Measurements from ENCODE around the gene SH3BGRL.

Gene SH3BGRL

DNA sequence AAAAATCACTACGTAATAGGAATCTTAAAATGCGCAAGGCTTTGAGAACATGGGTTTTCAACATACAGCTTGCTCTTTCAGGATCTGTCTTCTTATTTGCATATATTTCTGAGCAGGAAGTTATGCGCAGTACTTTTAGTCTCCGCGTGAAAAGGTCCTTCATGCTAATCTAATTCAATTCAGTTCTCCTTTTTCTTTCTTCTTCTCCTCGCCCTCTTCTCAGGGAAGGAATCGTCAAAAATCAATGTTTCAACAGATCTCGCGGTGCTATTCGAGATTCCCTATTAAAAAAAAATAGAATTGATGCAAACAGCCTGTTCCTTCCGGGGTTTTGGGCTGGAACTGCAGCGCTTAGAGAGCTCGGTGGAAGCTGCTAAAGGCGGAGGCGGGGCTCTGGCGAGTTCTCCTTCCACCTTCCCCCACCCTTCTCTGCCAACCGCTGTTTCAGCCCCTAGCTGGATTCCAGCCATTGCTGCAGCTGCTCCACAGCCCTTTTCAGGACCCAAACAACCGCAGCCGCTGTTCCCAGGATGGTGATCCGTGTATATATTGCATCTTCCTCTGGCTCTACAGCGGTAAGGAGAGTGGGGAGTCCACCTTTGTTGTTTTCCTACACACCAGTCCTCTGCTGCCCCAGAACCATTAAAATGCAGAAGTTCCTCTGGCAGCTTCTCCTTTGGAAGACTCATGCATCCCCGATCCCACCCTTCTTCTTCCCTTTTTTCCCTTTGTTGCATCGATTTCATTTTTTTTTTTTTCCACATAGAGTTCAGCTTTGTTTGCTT, at the start of gene SH3BGRL, which contains the start of gene HMGN5:
SH3BGRL (plus strand) TSS at position 432 of the 785 bp plus-strand sequence; CDS start at position 531, 99 bp downstream.
HMGN5 (minus strand) TSS at position 243 of the 785 bp plus-strand sequence. CDS start 80,364 bp downstream, outside the sequence.
- peak; percentile 30 for DNase-seq (ENCODE audit: low read depth, low spot score)

DNA sequence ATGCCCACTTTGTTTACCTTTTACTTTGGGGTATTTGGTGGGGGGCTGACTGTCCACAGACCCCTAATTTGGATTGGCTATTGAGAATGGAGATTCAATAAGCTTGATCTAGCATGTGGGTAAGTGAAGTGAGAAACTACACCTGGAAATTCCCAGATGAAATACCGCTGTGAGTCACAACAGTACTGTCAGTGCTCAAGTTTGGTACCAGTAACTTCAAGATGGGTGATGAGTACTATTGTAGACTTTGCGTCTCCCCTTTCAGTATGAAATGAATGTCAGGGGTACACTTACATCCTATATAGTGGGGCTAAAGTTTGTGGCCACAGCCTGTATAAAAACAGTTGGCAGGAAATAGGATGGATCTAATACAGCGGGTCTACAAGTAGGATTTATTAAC, 33.5 kb upstream of the SH3BGRL start:
- DNase-seq (ENCODE audit: low read depth, low spot score) = no peak

DNA sequence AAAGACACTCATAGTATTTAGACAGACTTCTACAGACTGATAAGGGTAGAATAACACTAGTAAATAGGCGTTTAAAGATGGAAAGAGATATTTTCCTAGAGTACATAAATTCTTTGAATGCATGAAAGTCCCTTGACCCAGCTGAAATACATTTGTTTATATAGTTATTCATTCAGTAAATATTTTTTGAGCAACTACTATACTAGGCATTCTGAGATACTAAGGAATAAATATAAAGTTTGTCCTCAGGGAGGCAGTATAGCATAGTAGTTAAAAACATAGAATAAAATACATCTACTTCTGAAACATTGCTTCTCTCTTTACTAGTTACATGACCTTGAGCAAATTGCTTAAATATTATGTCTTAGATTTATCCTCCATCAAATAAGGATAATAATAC, 27.6 kb upstream of the SH3BGRL start:
- DNase-seq (ENCODE audit: low read depth, low spot score) = no peak

DNA sequence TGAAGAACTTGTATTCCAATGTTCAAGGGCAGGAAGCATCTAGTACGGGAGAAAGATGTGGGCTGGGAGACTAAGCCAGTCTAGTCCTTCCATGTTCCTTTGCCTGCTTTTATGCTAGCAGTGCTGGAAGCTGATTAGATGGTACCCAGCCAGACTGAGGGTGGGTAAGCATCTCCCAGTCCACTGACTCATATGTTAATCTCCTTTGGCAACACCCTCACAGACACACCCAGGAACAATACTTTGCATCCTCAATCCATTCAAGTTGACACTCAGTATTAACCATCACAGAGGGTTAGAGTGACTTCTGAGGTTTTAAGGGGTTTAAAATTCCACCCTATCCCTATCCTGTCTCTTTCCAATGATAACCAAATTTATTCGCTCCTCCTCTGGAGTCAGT, 6.6 kb upstream of the SH3BGRL start:
- no peak for DNase-seq (ENCODE audit: low read depth, low spot score)

DNA sequence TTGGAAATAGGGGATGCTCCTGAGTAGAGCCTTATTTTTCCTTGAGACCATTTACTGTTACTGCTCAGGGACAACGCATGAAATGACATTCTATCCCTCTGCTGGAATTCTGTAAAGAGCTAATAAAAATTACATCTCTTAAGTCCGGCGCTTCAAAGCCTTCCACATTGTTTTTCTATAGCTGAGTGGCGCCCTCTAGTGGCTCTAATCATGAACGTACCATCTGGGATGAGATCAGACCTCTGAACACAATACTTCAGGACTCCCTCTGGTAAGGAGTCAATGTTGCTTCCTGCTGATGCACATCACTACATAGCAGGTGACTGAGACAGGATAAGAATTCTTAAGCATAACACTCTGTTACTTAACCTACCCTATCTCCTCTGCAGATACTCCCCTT, 6.2 kb upstream of the SH3BGRL start:
- peak; percentile 42 for DNase-seq (ENCODE audit: low read depth, low spot score)

DNA sequence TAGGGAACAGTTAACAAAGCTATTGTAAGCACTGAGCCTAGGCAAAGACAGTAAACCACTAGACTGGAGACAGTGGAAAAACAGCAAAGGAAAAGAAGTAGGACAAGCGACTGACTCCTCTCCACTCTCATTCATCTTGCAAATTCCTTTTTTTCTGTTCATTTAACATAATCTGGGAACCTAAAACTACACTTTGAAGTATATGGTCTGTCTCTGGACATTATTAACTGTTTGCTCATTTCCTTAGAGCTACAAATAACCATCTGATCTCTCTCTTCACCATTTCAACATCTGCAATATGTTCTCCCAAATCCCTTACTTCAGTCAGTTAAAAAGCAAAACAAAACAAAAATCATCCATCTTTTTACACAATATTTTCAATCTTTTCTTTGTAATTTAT, 831 bp upstream of the SH3BGRL start:
- no peak for DNase-seq (ENCODE audit: low read depth, low spot score)

DNA sequence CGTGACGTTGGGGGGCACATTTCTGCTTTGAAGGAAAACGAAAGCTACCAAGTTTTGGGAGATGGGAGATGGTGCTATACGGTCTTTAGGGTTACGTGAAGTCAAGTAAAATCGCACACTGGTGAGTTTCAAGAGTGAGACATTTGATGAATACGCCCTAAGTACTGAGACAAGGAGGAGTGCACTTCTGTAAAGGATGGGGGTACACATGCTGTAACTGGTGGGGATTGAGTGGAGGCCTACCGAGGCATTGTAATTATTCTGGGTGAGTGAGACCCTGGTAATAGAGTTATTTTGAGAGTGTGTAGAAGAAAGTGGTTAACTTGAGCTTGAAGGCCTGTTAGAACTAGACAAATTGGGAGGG, 536 bp downstream of the SH3BGRL start:
- no peak for DNase-seq (ENCODE audit: low read depth, low spot score)

DNA sequence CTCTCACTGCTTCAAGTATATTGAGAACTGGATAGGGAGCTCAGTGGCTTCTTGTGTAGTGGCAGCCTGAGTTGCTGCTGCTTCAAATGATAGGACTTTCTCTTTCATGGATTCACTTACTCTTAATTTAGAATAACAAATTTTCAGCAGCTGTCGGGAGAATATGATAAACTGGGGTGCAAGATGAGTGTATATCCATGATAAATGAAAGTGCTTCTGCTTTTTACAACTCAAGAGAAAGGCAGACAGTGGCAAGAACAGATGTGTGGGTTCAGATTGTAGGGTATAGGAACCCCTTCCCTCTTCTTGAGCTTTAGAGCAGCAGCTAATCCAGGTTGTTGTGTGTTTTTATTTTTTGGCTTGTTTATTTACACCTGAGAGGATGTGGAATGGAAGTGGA, 1.0 kb downstream of the SH3BGRL start:
- no peak for DNase-seq (ENCODE audit: low read depth, low spot score)

DNA sequence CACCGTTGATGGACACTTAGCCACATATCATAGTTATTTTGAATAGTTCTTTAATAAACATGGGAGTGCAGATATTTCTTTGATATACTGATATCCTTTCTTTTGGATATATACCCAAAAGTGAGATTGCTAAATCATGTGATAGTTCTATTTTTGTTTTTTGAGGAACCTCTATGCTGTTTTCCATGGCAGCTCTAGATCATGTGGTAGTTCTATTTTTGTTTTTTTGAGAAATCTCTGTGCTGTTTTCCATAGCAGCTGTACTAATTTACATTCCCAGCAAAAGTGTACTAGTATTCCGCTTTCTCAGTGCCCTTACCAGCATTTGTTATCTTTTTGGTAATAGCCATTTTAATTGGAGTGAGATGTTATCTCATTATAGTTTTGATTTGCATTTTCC, 3.6 kb downstream of the SH3BGRL start:
- no peak for DNase-seq (ENCODE audit: low read depth, low spot score)

DNA sequence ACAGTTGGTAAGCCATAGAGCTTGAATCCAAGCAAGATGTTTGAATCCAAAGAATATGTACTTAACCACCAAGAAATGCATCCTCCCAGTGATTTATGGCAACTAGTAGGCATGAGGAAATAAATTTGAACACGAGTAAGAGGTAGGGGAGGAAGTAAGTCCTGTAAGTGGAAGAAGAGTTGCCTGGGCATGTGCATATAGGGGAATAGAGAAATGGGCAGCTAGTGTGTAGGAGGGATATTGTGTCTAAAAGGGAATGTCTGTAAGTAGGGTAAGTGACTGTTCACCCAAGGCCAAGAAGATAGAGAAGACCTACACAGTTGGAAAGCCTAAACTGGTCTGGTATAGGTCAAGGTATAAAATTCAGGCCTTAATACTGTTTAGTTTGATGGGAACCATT, 4.6 kb downstream of the SH3BGRL start:
- DNase-seq (ENCODE audit: low read depth, low spot score) = no peak

DNA sequence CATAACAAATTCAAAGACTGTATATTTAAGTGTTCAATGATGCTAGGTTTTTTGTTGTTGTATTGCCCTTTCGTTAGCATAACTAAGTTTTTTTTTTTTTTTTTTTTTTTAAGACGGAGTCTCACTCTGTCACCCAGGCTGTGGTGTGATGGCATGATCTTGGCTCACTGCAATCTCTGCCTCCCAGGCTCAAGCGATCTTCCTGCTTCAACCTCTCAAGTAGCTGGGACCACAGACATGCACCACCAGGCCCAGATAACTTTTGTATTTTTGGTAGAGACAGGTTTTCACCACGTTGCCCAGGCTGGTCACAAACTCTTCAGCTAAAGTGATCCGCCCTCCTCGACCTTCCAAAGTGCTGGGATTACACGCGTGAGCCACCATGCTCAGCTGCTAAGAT, 7.0 kb downstream of the SH3BGRL start:
- no peak for DNase-seq (ENCODE audit: low read depth, low spot score)

DNA sequence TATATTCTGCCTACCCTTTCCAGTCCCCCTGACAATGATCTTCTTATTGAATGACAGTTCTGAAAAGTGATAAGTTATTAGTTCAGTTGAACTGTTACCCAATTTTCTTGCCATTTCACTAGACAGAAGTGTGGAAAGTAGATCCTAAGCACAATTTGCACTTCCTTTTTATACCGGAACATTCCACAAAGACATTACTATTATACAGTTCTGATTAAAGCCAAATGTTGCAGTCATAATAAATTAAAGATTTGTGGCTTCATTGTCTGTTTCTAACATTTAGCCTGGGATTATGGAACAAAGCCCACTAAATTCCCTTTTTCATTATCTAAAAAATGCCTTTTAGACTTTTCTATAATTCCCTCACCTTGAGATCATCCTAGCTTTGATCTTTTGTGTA, 13.8 kb downstream of the SH3BGRL start:
- no peak for DNase-seq (ENCODE audit: low read depth, low spot score)

DNA sequence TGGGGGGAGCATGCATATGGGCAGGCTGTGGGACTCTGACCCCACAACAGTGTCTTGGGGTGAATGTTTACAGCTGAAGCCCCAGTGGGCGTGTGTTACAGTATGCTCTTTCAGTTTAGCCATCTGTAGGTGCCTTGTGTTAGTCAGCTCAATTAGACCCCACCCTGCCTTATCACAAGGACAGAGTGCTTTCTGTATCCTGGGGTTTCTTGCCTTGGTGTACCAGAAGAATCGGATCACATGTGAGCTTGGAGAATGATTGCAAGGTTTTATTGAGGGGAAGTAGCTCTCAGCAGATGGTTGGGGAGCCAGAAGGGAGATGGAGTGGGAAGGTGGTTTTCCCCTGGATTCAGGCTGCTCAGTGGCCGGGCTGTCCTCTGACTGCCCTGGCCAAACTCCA, 27.3 kb downstream of the SH3BGRL start:
- DNase-seq (ENCODE audit: low read depth, low spot score) = no peak

DNA sequence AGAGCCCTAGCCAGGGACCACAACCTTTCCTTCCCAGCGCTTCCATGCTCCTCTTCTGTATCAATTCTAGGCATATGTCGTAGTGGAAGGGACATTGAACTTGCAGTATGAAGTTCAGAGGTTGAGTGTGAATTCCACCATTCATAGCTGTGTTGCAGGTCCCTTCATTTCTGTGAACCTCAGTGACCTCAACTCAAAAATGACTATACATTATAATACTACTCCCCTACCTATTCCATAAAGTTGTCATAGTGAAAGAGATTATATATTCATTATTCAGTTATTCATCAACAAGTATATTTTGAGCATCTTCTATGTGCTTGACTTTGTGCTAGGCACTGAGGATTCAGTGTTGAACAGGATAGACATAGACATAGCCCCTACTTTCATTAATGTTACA, 28.0 kb downstream of the SH3BGRL start:
- no peak for DNase-seq (ENCODE audit: low read depth, low spot score)

DNA sequence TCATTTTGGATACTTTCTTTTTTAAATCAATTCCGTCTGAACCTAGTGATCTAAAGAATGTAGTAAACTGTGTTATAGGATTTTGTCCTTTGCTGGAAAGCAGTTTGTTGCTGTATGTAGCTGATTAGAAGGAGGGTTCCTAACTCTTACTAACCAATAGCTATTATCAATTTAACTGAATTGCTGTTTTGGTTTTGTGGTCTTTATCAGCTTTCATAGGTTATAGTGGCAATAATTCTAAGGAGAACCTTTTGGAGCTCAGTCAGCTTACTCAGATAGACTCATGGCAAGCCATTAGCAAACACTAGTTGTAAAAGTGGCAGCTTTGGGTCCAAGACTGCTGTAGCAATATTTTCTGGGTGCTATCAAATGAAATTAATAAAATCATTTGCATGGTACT, 29.6 kb downstream of the SH3BGRL start:
- no peak for DNase-seq (ENCODE audit: low read depth, low spot score)

DNA sequence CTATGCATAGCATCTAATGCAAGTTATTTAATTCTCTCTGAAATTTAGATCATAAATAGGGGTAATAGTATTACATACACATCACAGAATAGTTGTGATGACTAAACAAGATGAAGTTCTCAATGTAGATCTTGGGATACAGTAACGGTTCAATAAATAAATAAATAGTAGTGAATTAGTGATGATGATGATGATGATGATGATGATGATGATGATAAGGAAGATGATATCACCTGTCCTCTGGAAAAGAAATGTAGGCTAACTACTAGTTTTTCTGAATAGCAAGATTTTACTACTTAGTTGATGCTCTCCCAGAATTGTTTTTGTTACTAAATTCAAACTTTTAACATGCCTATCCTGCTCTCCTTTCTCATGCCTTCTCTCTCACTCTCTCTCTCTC, 30.3 kb downstream of the SH3BGRL start:
- DNase-seq (ENCODE audit: low read depth, low spot score) = no peak

DNA sequence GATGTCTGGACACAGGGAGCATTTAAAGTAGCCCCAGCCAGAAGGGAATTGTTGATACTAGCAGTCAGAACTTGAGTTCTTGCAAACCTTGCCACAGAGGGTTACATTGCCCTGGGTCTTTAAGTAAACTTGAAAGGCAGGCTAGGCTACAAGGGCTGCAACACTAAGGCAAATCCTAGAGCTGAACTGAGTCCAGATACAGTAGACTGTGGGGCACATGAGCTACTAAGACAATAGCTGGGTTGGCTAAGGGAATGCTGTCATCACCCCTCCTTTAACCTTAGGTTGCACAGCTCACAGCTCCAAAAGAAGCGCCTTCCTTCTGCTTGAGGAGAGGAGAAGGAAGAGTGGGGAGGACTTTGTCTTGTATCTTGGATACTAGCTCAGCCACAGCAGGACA, 35.6 kb downstream of the SH3BGRL start:
- DNase-seq (ENCODE audit: low read depth, low spot score) = no peak

DNA sequence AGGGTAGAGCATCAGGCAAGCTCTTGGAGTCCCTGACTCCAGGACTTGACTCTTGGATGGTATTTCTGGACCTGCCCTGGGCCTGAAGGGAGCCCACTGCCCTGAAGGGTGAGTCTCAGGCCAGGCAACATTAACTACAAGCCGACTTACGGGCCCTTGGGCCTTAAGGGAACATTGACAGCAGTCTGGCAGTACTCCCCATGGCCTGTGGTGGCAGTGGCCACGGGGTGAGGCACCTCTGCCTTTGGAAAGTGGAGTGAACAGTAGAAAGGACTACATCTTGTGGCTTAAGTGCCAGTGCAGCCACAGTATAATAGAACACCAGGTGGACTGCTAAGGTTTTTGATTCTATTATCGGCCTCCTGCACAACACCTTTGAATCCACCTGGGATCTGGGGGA, 36.3 kb downstream of the SH3BGRL start:
- DNase-seq (ENCODE audit: low read depth, low spot score) = no peak

DNA sequence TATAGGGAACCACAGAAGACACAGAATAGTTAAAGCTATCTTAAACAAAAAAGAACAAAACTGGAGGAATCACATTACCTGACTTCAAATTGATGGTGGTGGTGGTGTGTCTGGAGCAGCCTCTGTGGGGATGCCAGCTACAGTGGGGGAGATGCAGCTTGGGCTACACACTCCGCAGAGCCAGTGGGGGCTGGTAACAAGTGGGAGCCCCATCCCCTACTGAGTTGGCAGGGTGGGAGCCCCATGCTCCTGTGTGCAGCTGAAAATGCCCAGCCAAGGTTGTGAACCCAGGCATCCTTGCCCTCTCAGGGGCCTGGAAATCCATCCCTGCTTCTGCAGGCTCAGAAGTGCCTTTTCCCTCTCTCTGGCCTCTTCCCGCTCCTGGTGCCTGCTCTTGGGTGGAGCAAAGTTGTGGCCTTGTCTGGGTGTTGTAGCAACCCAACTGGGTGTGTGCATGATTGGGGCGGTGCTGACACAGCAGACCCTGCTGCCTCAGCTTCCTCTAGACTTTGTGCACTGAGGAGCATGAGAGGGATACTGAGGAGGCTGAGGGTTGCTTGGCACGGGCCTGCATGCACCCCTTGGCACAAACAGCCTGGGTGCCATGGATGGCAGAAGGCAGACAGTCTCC, 38.9 kb downstream of the SH3BGRL start:
- no peak for DNase-seq (ENCODE audit: low read depth, low spot score)

DNA sequence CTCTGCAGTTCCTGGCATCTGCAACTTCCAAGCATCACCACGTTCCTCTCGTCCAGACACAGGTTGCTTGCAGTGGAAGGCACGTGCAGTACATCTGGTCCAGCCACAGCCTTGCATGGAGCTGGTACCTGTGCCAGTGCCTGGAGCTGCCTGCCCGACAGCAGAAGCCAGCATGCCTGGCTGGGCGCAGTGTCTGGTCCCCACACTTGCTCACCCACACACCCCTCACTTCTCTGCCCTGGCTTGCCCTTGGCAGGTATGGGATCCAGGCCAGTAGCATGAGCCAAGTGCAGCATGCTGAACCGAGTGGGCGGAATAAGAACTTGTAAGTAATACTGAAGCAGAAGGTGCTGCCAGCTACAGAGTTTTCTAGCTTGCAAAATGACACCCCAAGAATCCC, 39.9 kb downstream of the SH3BGRL start:
- no peak for DNase-seq (ENCODE audit: low read depth, low spot score)

DNA sequence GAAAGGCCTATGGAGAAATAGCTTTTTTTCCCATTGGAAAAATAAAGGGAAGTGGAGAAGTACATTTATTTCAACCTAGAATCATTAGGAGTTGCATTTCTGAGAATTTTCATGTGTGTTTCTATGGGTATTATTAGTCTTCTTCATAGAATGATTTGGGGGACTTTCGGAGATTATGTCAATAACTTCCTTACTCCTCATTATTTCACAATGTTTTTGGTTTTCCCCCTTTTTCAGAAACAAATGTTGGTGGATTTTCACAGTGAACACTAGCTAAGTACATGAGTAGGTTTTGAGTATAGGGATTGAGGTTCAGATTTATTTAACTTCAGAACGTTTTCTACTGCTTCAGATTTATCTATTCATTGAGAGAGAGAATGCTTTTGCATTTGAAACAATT, 54.0 kb downstream of the SH3BGRL start:
- no peak for DNase-seq (ENCODE audit: low read depth, low spot score)

DNA sequence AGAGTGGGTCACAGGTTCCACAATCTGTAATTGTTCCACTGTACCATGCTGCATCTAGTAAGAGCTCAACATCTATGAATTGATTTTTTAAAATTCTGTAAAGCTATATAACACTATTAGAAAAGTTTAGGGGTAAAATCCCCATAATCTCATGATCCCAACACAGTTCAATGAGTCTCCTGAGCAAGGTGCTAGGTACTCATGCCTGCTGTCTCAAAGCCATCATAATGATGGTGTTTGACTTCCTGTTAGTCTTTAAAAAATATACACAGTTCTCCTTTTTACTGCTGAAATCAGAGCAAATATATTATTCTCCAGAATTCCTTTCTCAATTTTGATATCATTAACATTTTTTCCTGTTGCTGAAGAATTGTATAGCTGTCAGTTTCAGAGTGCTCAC, 55.9 kb downstream of the SH3BGRL start:
- DNase-seq (ENCODE audit: low read depth, low spot score) = no peak

DNA sequence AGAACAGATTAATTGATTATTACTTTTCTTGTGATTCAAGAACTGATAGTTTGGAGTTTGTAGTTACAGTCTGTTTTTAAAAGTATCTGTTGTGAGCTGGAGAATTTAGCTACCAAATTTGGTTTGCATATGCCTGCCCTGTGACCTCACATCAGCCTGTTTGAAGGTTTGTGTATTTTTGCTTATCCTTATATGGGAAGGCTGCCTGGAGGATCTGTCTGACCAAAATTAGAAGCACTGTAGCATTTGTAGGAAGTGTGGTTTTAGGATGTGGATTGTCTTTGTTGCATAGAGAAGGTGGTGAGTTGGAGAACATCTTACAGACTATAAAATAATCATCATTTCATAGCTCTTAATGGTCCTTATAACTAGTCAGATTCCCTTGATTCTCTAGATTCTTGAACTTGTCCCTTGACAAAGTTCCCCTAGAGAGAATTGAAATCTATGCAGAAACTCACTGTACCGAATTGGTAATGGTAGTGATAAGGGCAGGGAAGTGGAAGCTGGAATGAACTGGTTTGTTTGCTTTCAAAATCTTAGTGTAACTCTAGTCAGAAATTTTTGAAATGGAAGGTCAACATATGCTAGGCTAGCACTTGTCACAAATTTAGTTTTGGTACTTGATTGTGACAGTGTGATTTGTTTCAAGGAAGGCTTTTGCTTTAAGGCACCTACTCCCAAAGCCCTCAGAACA, 57.3 kb downstream of the SH3BGRL start:
- DNase-seq (ENCODE audit: low read depth, low spot score) = no peak

All from activated CD4-positive, CD25-positive, alpha-beta regulatory T cell treated with anti-CD3 and anti-CD28 coated beads, Interleukin-2, amount 50 U/mL, for 16 hours (primary cell).